GM18907 (cell line): ENCODE results near the gene ZNF8.
"Not testable (repeated sequence)": the region's sequence is repeated elsewhere in the genome, so short reads cannot be mapped to it uniquely, and the experiment has no call there.

Experiments
- ATAC-seq: cut with Tn5 transposase; IDR thresholded peaks from one replicate; pipeline ENCODE4 v1.9.1; 2021; ENCODE audit warnings: mild to moderate bottlenecking, moderate library complexity; ENCODE audit not compliant: unreplicated experiment

ZNF8 gene

GRCh38 chr19:58334691-58335249, 56.0 kb downstream of the ZNF8 start:
- no peak for ATAC-seq

GRCh38 chr19:58335630-58336029, 56.9 kb downstream of the ZNF8 start:
- no peak for ATAC-seq

- no peak for ATAC-seq
Observed at GRCh38 chr19:58336216-58336615, 57.5 kb downstream of the ZNF8 start.

GRCh38 chr19:58336820-58337219, 58.1 kb downstream of the ZNF8 start:
- no peak for ATAC-seq

- no peak for ATAC-seq
Observed at GRCh38 chr19:58338336-58338735, 59.6 kb downstream of the ZNF8 start.

GRCh38 chr19:58338825-58339558, 60.2 kb downstream of the ZNF8 start:
- ATAC-seq, result no peak

GRCh38 chr19:58345558-58345957, 66.8 kb downstream of the ZNF8 start:
- ATAC-seq, result no peak

GRCh38 chr19:58346961-58347929, 68.5 kb downstream of the ZNF8 start:
- peak; percentile 86 for ATAC-seq

GRCh38 chr19:58348080-58348479, 69.3 kb downstream of the ZNF8 start:
- ATAC-seq, result not testable (repeated sequence)

- no peak for ATAC-seq
Observed at GRCh38 chr19:58349590-58349989, 70.8 kb downstream of the ZNF8 start.

- no peak for ATAC-seq
Observed at GRCh38 chr19:58350001-58350861, 71.5 kb downstream of the ZNF8 start.

- ATAC-seq, result no peak
Observed at GRCh38 chr19:58350871-58351557, 72.3 kb downstream of the ZNF8 start.

- no peak for ATAC-seq
Observed at GRCh38 chr19:58351558-58351878, 72.8 kb downstream of the ZNF8 start.

GRCh38 chr19:58351990-58352755, 73.4 kb downstream of the ZNF8 start:
- no peak for ATAC-seq
